Adipose tissue (tissue), 3 donors: ENCODE results near the gene ZNF579. TPM values are rescaled to one million over a fixed set of nuclear protein-coding genes. Genes with fewer than 3 reads are reported as not detected.
"Not testable (repeated sequence)": the region's sequence is repeated elsewhere in the genome, so short reads cannot be mapped to it uniquely, and the experiment has no call there.

Experiments
- H3K27ac ChIP-seq: one replicate; pipeline ENCODE4 v1.5.1; 2013; ENCODE audit warnings: low read depth, low read length
- WGBS, 3 donors: extraction: QIAGEN DNeasy Blood & Tissue Kit; methylation state at CpG; one replicate each; pipeline ENCODE4 v1.1.7; 2013; 5-methylcytosine and 5-hydroxymethylcytosine counted together
- polyA plus RNA-seq, 3 donors: library from polyadenylated mRNA; stranded (reverse); fragments of 200-250 nt; gene quantifications; one replicate each; pipeline ENCODE4 v1.2.3, GENCODE V29; 2013
- donor health status: healthy with polysubstance abuse.
- donor health status: Bipolar disorder and iron deficiency.
- donor health status: healthy.

ZNF579 gene
- polyA plus RNA-seq, 3 donors, result 3.7 to 7.8 (median 7.2) TPM

GRCh38 chr19:55598719-55599467 lies 18.2 kb upstream of the ZNF579 start:
- WGBS, 3 donors, result 5 to 7% (median 7%) methylated on average over 25 to 26 of the region's 26 CpGs
- peak overlapping the region; percentile 90 for H3K27ac ChIP-seq

DNA sequence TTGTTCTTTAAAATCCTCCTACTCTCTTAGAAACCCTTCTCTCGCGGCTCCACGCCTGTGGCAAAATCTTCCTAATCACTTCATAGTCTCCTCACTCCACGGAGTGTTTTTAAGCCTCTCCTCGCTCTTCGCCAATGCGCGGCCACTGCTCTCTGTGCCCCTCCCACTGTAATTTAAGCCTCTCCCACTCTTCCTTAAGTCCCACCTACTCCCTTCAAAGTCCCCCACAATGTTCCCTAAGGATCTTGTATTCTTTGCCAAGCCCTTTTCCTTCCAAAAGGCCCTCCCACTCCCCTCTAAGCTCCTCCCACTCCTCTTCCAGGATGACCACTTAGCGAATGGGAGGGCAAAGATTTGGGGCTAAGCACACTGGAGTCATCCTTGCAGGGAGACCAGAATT lies 17.4 kb upstream of the ZNF579 start:
- WGBS, 3 donors, result 87 to 90% (median 88%) methylated on average over 9 of the region's 9 CpGs
- no peak overlapping the region for H3K27ac ChIP-seq

DNA sequence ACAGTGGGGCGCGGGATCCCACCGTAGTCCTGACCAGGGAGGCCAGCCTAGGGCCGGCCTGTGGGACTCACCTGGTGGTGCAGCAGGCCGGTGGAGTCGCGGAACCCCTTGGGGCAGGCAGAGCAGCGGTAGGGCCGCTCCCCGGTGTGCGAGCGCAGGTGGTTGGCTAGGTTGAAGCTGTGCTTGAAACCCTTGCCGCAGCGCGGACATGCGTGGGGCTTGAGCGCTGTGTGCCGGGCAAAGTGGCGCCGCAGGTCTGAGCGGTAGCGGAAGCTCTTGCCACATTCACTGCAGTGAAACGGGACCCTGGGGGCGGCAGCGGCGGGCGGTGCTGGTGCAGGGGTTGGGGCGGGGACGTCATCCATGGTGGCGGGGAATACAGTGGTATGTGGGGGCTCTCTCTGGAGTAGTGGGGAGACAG lies 16.9 kb upstream of the ZNF579 start:
- no peak overlapping the region for H3K27ac ChIP-seq
- WGBS, 3 donors, result 96 to 97% (median 97%) methylated on average over 30 of the region's 30 CpGs

DNA sequence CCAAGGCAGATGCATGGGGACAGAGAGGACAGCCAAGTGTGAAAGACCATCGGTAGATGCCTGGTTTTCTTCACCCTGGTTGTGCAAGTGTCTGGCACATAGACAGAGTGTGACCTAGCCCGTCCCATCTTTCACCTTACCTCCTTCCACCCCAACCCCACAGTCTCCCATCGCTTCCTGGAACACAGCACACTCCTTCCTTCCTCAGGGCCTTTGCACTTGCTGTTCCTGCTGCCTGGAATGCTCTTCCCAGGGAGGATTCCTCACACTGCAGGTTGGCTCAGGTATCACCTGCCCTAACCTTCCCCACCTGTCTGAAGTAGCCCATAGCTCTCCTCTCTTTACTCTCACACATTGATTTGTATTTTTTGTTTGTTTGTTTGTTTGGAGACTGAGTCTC lies 15.7 kb upstream of the ZNF579 start:
- WGBS, 3 donors, result 90 to 97% (median 91%) methylated on average over 3 of the region's 3 CpGs

DNA sequence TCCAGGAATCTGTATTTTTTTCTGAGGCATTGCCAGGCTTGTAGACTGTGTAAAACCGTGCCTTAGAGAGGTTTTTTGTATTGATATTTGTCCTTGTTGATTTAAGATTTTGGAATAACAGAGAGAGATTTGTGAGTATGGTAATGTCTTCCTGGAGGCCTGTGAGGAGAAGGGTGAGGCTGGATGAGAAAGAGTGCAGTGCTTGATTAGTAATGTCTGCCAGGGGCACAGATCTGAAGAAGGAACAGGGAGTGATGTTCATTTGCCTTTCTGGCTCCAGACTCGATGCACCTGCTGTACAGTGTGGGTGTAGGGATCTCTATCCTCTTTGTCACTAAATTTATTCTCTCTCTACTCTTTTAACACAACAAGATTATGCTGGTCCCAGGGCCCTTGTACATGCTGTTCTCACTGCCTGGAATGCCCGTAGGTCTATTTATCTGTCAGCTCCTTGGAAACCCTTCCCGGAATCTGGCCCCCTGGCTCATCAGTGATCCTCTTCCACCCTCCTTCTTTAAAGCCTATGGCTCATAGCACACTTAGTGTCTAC lies 14.4 kb upstream of the ZNF579 start:
- WGBS, 3 donors, result 91 to 93% (median 93%) methylated on average over 4 of the region's 4 CpGs
- no peak overlapping the region for H3K27ac ChIP-seq

More for the DNA sequence above, 15.7 kb upstream of the ZNF579 start:
- no peak overlapping the region for H3K27ac ChIP-seq

GRCh38 chr19:55593096-55593772 lies 12.6 kb upstream of the ZNF579 start:
- H3K27ac ChIP-seq, result no peak overlapping the region
- WGBS, 3 donors, result 89% methylated on average over 39 to 68 of the region's 68 CpGs

- 91 to 93% (median 92%) methylated on average over 41 to 73 of the region's 73 CpGs for WGBS, 3 donors
- H3K27ac ChIP-seq, result no peak overlapping the region
Measured at GRCh38 chr19:55592391-55593090, 11.9 kb upstream of the ZNF579 start.

GRCh38 chr19:55591555-55591954 lies 10.9 kb upstream of the ZNF579 start:
- 79 to 88% (median 83%) methylated on average over 10 of the region's 10 CpGs for WGBS, 3 donors
- no peak overlapping the region for H3K27ac ChIP-seq

DNA sequence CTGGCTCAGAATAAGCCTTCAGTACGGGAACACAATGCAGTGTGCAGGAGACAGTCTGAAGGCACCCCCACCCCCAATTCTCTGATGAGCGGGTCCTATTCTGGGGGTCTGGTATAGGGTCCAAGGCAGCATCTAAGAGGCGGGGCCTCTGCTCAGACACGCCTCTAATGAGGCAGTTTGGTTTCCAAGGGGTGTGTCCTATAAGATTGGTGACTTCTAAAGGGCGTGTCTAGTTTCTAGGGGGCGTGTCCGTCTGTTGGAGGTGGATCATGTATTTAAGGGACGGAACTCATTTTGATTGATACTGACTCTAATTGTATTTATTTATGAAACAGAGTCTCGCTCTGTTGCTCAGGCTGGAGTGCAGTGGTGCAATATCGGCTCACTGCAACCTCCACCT lies 10.0 kb upstream of the ZNF579 start:
- WGBS, 3 donors, result 82 to 87% (median 82%) methylated on average over 10 of the region's 10 CpGs
- H3K27ac ChIP-seq, result no peak overlapping the region

DNA sequence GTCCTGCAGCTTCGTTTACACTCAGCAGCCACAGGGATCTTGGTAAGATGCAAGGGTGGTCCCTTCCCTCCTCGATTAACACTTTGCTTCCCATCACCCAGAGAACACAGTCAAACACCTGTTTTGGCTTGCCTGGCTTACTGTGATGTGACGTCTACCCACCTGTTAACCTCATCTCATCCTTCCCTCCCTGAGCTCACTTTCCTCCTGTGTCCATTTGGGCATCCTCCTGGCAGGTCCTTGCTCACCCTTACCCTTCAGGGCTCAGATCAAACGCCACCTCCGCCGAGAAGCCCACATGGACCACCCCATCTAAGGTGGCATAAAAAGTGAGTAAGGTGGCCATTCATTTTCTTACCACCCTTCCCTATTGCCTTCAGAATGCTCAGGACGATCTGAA lies 9.5 kb upstream of the ZNF579 start:
- WGBS, 3 donors, result 49 to 62% (median 59%) methylated on average over 7 of the region's 7 CpGs
- H3K27ac ChIP-seq, result no peak overlapping the region

DNA sequence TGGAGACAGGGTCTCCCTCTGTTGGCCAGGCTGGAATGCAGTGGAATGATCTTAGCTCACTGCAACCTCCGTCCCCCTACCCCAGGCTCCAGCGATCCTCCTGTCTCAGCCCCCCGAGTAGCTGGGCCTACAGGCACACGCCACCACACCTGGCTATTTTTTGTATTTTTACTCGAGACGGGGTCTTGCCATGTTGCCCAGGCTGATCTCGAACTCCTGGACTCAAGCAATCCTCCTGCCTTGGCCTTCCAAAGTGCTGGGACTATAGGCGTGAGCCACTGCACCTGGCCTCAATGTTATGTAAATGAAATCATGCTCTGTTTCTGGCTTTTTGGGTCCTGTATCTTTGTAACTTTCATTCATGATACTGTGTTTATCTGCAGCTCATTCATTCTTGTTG lies 8.1 kb upstream of the ZNF579 start:
- WGBS, 3 donors, result 84 to 94% (median 93%) methylated on average over 8 of the region's 8 CpGs
- H3K27ac ChIP-seq, result no peak overlapping the region

- H3K27ac ChIP-seq, result no peak overlapping the region
Measured at GRCh38 chr19:55586976-55587668, 6.5 kb upstream of the ZNF579 start.

DNA sequence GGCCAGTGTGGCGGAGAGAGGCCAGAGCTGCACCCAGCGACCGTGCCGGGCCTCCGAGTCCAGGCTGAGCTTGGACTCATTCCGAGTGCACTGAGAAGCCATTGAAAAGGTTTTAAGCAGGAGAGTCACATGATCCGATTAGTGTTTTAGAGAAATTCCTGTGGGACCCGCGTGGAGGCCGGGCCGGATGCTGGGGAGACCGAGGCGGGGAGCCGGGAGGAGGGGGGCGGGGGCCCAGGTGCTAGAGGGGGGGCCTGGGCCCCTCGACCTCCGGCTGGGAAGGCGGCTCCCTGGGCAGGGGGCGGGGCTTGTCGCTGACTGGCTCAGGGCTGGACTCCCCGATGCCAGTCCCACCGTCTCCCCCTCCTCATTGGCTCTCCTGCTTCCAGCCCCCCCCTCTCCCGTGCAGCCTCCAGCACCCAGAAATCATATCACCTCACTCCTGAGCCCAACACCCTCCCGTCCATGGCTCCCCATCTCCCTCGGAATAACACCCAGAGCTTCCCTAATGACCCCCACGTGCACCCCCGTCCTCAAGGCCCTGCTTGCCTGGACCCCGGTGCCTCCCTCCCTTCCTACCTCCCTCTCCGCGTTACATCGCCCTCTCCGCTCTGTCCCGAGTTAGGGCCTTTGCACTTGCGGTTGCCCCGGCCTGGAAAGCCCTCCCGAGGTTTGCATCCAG lies 5.2 kb upstream of the ZNF579 start:
- no peak overlapping the region for H3K27ac ChIP-seq
- 2 to 3% (median 2%) methylated on average over 24 to 36 of the region's 36 CpGs for WGBS, 3 donors

More at GRCh38 chr19:55586976-55587668, 6.5 kb upstream of the ZNF579 start:
- 0 to 1% (median 0%) methylated on average over 40 of the region's 40 CpGs for WGBS, 3 donors

- H3K27ac ChIP-seq, result no peak overlapping the region
- WGBS, 3 donors, result 95 to 96% (median 95%) methylated on average over 11 of the region's 11 CpGs
Measured at GRCh38 chr19:55584871-55585270, 4.2 kb upstream of the ZNF579 start.

GRCh38 chr19:55583897-55584296 lies 3.2 kb upstream of the ZNF579 start:
- not testable (repeated sequence) for H3K27ac ChIP-seq
- 66 to 76% (median 74%) methylated on average over 8 of the region's 8 CpGs for WGBS, 3 donors

- 55 to 67% (median 64%) methylated on average over 4 of the region's 4 CpGs for WGBS, 3 donors
- H3K27ac ChIP-seq, result not testable (repeated sequence)
Measured at GRCh38 chr19:55582284-55582683, 1.6 kb upstream of the ZNF579 start.

DNA sequence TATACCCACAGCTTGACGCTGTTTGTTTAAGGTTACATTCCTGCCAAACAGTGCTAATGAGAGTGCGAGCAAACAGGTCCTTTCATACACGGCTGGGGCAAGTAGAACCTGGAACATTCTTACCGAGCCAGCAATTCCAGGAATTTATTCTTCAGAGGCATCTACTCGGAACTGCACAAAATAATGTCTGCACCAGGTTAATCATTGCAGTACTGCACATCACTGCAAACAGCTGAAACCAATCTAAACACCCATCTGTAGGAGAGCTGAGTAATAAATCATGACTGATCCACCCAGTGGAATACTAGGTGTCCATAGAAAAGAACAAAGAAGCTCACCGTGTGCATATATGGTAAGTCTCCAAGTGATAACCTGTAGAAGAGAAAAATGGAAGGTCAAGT lies 1.2 kb upstream of the ZNF579 start:
- no peak overlapping the region for H3K27ac ChIP-seq

More for the DNA sequence above, 1.2 kb upstream of the ZNF579 start:
- WGBS, 3 donors, result 11 to 33% (median 33%) methylated on average over 6 of the region's 6 CpGs
